ENCODE measurements around the gene RER1.
A peak's percentile ranks its signal among the peaks of the same experiment; 100 is the strongest.
"Not testable (repeated sequence)": the region's sequence is repeated elsewhere in the genome, so short reads cannot be mapped to it uniquely, and the experiment has no call there.

Gene RER1

GRCh38 chr1:2438641-2439040 lies 47.0 kb downstream of the RER1 start:
- in situ Hi-C loops (cut with HindIII; ENCODE audit: low sequenced_read_pairs) = no loop called here
- no peak overlapping the region for H3K4me3 ChIP-seq (ENCODE audit: low read depth, low read length)
- TF ChIP-seq CTCF (IDR thresholded peaks at IDR 0.05; ENCODE audit: low read depth, low read length) = no peak
- no peak for DNase-seq (ENCODE audit: low read depth, low spot score)

GRCh38 chr1:2439369-2439768 lies 47.7 kb downstream of the RER1 start:
- DNase-seq (ENCODE audit: low read depth, low spot score) = no peak
- in situ Hi-C loops (cut with HindIII; ENCODE audit: low sequenced_read_pairs) = no loop called here
- H3K4me3 ChIP-seq (ENCODE audit: low read depth, low read length) = no peak overlapping the region
- TF ChIP-seq CTCF (IDR thresholded peaks at IDR 0.05; ENCODE audit: low read depth, low read length) = no peak

- DNase-seq (ENCODE audit: low read depth, low spot score); H3K4me3 ChIP-seq (ENCODE audit: low read depth, low read length); in situ Hi-C loops (cut with HindIII; ENCODE audit: low sequenced_read_pairs): not testable (repeated sequence)
These were observed 48.7 kb downstream of the RER1 start for GRCh38 chr1:2440346-2440745.

- TF ChIP-seq CTCF (IDR thresholded peaks at IDR 0.05; ENCODE audit: low read depth, low read length) = no peak
- in situ Hi-C loops (cut with HindIII; ENCODE audit: low sequenced_read_pairs) = no loop called here
These were observed 50.1 kb downstream of the RER1 start for GRCh38 chr1:2441746-2442145.

GRCh38 chr1:2442661-2443060 lies 51.0 kb downstream of the RER1 start:
- no peak for DNase-seq (ENCODE audit: low read depth, low spot score)
- H3K4me3 ChIP-seq (ENCODE audit: low read depth, low read length) = no peak overlapping the region
- TF ChIP-seq CTCF (IDR thresholded peaks at IDR 0.05; ENCODE audit: low read depth, low read length) = no peak
- in situ Hi-C loops (cut with HindIII; ENCODE audit: low sequenced_read_pairs) = no loop called here

More at GRCh38 chr1:2441746-2442145, 50.1 kb downstream of the RER1 start:
- H3K4me3 ChIP-seq (ENCODE audit: low read depth, low read length) = no peak overlapping the region
- DNase-seq (ENCODE audit: low read depth, low spot score) = no peak

DNA sequence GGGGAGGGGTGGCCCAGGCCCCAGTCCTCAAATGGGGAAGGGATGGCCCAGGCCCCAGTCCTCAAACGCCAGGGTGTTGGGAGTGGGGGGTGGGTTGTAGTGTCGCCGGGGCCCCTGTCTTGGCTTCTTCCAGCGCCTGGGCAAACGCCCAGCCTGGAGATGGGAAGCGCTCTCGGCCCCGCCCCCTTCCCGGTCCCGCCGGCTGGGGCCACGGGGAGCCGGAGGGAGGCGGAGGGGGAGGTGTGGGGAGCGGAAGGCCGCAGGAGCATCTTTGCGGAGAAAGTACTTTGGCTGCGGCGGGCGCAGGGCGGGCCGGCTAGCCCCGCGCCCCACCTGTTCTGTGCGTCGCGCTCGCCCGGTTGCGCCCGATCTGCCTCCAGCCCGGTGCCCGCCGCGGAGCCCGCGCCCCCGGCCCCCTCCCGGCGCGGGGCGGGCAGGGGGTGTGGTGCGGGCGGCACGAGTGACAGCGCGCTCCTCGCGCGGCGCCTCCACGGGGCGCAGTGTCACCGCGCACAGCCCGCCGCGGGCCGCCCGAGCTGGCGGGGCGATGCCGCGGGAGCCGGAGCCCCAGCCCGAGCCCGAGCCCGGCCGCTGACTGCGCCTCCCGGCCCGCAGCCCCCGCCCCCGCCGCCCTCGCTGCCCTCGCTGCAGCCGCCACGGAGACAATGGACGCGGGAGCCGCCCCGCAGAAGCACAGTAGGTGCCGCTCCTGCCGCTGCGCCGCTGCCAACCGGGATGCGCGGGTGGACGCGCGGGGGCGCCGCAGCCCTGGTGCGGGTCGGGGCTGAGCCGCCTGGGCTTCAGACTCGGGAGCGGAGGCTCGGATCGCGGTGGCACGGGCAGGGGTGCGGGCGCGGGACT lies 51.9 kb downstream of the RER1 start:
- no peak overlapping the region for H3K4me3 ChIP-seq (ENCODE audit: low read depth, low read length)
- peak; percentile 35 for TF ChIP-seq CTCF (IDR thresholded peaks at IDR 0.05; ENCODE audit: low read depth, low read length)
- in situ Hi-C loops (cut with HindIII; ENCODE audit: low sequenced_read_pairs) = no loop called here
- DNase-seq (ENCODE audit: low read depth, low spot score) = no peak

GRCh38 chr1:2444138-2444591 lies 52.5 kb downstream of the RER1 start:
- no peak overlapping the region for H3K4me3 ChIP-seq (ENCODE audit: low read depth, low read length)
- TF ChIP-seq CTCF (IDR thresholded peaks at IDR 0.05; ENCODE audit: low read depth, low read length) = no peak
- in situ Hi-C loops (cut with HindIII; ENCODE audit: low sequenced_read_pairs) = no loop called here
- DNase-seq (ENCODE audit: low read depth, low spot score) = no peak

Measured in astrocyte of the spinal cord (primary cell).